ENCODE data around the gene FAM200C.

The FAM200C gene

DNA sequence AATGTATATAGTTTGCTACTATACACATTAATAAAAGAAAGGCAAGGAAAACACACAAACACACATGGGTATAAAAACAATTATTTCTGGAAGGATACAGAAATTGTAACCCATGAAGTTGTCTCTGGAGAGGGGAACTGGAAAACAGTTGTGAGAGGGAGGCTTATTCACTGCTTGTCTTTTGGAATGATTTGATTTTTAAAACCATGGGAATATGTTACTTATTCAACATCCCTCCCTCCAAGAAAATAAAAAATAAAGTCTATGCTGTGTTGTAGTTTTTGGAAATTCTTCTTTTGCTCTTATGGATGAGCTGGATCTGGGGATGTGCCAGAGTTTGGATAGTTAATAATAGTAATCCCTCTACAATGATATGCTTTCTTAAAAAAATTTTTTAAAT, 23.4 kb downstream of the FAM200C start:
- H3K27me3 ChIP-seq (ENCODE audit: insufficient read depth, poor library complexity, severe bottlenecking), result peaks cover 24% of the 10 kb centered on the region
- H3K27ac ChIP-seq (replicated peaks), result no peak overlapping the region
- no peak overlapping the region for H3K4me3 ChIP-seq (replicated peaks; ENCODE audit: insufficient read depth, low read length)
- no peak for DNase-seq (ENCODE audit: low read depth in 1 of 2, low spot score in 1 of 2)
- TF ChIP-seq, protein P1, sequence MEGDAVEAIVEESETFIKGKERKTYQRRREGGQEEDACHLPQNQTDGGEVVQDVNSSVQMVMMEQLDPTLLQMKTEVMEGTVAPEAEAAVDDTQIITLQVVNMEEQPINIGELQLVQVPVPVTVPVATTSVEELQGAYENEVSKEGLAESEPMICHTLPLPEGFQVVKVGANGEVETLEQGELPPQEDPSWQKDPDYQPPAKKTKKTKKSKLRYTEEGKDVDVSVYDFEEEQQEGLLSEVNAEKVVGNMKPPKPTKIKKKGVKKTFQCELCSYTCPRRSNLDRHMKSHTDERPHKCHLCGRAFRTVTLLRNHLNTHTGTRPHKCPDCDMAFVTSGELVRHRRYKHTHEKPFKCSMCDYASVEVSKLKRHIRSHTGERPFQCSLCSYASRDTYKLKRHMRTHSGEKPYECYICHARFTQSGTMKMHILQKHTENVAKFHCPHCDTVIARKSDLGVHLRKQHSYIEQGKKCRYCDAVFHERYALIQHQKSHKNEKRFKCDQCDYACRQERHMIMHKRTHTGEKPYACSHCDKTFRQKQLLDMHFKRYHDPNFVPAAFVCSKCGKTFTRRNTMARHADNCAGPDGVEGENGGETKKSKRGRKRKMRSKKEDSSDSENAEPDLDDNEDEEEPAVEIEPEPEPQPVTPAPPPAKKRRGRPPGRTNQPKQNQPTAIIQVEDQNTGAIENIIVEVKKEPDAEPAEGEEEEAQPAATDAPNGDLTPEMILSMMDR (IDR thresholded peaks at IDR 0.05; ENCODE audit: insufficient read depth, low read length), result no peak
- TF ChIP-seq POLR2AphosphoS5 (IDR thresholded peaks at IDR 0.05; ENCODE audit: low read depth) (no peak), GABPA (IDR thresholded peaks at IDR 0.05; ENCODE audit: low read depth) (no peak), SPI1 (IDR thresholded peaks at IDR 0.05; ENCODE audit: borderline replicate concordance, low read depth) (no peak)
- TF ChIP-seq, protein P2, sequence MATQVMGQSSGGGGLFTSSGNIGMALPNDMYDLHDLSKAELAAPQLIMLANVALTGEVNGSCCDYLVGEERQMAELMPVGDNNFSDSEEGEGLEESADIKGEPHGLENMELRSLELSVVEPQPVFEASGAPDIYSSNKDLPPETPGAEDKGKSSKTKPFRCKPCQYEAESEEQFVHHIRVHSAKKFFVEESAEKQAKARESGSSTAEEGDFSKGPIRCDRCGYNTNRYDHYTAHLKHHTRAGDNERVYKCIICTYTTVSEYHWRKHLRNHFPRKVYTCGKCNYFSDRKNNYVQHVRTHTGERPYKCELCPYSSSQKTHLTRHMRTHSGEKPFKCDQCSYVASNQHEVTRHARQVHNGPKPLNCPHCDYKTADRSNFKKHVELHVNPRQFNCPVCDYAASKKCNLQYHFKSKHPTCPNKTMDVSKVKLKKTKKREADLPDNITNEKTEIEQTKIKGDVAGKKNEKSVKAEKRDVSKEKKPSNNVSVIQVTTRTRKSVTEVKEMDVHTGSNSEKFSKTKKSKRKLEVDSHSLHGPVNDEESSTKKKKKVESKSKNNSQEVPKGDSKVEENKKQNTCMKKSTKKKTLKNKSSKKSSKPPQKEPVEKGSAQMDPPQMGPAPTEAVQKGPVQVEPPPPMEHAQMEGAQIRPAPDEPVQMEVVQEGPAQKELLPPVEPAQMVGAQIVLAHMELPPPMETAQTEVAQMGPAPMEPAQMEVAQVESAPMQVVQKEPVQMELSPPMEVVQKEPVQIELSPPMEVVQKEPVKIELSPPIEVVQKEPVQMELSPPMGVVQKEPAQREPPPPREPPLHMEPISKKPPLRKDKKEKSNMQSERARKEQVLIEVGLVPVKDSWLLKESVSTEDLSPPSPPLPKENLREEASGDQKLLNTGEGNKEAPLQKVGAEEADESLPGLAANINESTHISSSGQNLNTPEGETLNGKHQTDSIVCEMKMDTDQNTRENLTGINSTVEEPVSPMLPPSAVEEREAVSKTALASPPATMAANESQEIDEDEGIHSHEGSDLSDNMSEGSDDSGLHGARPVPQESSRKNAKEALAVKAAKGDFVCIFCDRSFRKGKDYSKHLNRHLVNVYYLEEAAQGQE (IDR thresholded peaks at IDR 0.05; ENCODE audit: insufficient replicate concordance, low read depth), result no peak

DNA sequence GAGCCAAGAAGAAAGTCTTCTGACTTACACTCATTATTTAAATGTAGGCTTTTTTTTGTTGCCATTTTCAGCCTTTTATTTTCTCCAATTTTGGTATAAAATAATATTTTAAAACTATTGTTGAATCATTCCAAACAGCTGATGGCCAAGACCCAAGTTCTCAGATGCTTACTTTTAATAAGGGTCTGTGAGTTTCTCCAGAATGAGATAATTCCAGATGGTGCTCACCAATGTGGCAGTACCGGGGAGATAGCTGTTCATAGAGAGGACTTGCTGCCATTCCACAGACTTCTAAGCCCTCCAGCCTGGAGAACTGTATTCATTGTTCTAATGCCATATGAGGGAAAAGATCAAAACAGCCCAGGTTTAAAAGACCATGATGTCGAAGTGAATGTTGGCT, 24.2 kb downstream of the FAM200C start:
- Histone ChIP-seq H3K27me3 (ENCODE audit: insufficient read depth, poor library complexity, severe bottlenecking) (peaks cover 31% of the 10 kb centered on the region), H3K27ac (replicated peaks) (no peak overlapping the region)
- TF ChIP-seq, protein P2 (IDR thresholded peaks at IDR 0.05; ENCODE audit: insufficient replicate concordance, low read depth), result no peak
- TF ChIP-seq GABPA (IDR thresholded peaks at IDR 0.05; ENCODE audit: low read depth), result no peak
- TF ChIP-seq, protein P1 (IDR thresholded peaks at IDR 0.05; ENCODE audit: insufficient read depth, low read length), result no peak
- TF ChIP-seq POLR2AphosphoS5 (IDR thresholded peaks at IDR 0.05; ENCODE audit: low read depth), result no peak
- TF ChIP-seq SPI1 (IDR thresholded peaks at IDR 0.05; ENCODE audit: borderline replicate concordance, low read depth), result no peak

DNA sequence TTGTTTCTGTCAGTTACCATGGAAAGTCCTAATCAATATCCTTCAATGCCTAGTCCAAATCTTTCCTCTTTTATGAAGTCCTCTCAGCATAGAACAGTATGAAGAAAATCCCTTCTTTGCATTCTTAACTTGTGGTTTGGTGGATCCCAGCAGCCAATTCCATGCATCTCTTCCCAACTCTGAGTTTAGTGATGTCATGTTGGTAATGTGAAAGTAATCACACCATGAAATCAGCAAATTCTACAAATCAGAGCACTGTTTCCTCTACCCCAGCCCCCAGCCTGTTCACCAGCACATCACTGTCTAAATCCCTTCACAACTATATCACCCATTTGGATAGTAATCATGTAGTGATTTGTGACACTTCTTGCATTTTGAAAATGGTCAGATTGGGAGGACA, 24.7 kb downstream of the FAM200C start:
- DNase-seq (ENCODE audit: low read depth in 1 of 2, low spot score in 1 of 2), result no peak
- TF ChIP-seq, protein P2 (IDR thresholded peaks at IDR 0.05; ENCODE audit: insufficient replicate concordance, low read depth), result no peak
- TF ChIP-seq POLR2AphosphoS5 (IDR thresholded peaks at IDR 0.05; ENCODE audit: low read depth) (no peak), GABPA (IDR thresholded peaks at IDR 0.05; ENCODE audit: low read depth) (no peak), SPI1 (IDR thresholded peaks at IDR 0.05; ENCODE audit: borderline replicate concordance, low read depth) (no peak)
- TF ChIP-seq, protein P1 (IDR thresholded peaks at IDR 0.05; ENCODE audit: insufficient read depth, low read length), result no peak
- no peak overlapping the region for H3K27ac ChIP-seq (replicated peaks)
- no peak overlapping the region for H3K4me3 ChIP-seq (replicated peaks; ENCODE audit: insufficient read depth, low read length)
- peaks cover 36% of the 10 kb centered on the region for H3K27me3 ChIP-seq (ENCODE audit: insufficient read depth, poor library complexity, severe bottlenecking)

More for the DNA sequence above, 24.2 kb downstream of the FAM200C start:
- no peak for DNase-seq (ENCODE audit: low read depth in 1 of 2, low spot score in 1 of 2)
- H3K4me3 ChIP-seq (replicated peaks; ENCODE audit: insufficient read depth, low read length), result no peak overlapping the region
